Ovary (tissue), 3 donors: ENCODE data around the gene GEMIN5.
A peak's percentile ranks its signal among the peaks of the same experiment; 100 is the strongest.

ENCODE experiments used
- EP300 ChIP-seq: sonication (generic); formaldehyde crosslinking; IDR thresholded peaks from one replicate; pipeline ENCODE4 v1.6.1; 2017; ENCODE audit warnings: antibody characterized with exemption
- POLR2A ChIP-seq: fragments of 450-650 bp; IDR thresholded peaks from one replicate; pipeline ENCODE4 v1.6.1; 2017; ENCODE audit warnings: antibody characterized with exemption, mild to moderate bottlenecking, moderate library complexity
- TF ChIP-seq, protein P1 (sequence below), 3 donors: fragments of 450-650 bp in 2 of 3; fragments of 200-600 bp in 1 of 3; IDR thresholded peaks; one replicate each; pipeline versions ENCODE4 v1.5.1 to v1.8.0; 2016 to 2022; ENCODE audit warnings: antibody characterized with exemption in 3 of 3, mild to moderate bottlenecking in 1 of 3
- donor health status: DM: no; HTN: no; CAD: no.

DNA sequence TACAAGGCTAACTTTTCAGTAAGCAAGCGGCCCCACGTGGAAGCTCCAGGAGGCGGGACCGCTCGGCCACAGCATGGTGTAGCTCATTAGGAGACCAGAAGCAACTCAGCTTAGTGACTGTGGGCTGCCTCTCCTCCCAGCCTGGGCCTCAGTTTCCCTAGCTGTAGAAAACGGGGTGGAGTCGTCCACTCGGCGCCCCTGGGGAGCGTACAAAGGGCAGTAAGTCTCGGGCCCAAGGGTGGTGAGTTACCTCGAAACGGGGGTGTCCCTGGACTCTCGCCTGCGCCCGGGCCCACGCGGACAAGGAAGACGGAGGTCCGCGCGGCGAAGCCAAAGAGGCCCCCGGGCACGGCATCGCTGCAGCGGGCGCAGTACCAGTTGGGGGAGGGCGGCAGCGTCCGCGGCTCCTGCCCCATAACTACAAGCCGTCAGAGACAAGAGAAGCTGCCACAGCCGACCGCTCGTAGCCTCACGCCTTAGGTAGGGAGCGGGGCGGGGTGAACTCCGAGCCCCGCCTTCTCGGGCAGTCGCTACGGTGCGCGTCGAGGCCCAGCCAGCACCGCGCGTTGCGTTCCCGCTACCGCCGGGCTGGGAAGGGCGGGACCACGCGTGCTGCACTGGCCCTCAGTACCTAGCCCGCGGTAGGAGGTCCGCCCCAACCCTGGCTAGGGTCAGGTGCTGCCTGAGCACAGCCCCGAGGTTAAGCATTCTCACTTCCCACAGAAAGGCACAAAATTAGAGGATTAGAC is at the start of gene GEMIN5:
- TF ChIP-seq EP300 (peak; percentile 28), POLR2A (peak; percentile 36)
- TF ChIP-seq, protein P1, sequence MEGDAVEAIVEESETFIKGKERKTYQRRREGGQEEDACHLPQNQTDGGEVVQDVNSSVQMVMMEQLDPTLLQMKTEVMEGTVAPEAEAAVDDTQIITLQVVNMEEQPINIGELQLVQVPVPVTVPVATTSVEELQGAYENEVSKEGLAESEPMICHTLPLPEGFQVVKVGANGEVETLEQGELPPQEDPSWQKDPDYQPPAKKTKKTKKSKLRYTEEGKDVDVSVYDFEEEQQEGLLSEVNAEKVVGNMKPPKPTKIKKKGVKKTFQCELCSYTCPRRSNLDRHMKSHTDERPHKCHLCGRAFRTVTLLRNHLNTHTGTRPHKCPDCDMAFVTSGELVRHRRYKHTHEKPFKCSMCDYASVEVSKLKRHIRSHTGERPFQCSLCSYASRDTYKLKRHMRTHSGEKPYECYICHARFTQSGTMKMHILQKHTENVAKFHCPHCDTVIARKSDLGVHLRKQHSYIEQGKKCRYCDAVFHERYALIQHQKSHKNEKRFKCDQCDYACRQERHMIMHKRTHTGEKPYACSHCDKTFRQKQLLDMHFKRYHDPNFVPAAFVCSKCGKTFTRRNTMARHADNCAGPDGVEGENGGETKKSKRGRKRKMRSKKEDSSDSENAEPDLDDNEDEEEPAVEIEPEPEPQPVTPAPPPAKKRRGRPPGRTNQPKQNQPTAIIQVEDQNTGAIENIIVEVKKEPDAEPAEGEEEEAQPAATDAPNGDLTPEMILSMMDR (IDR thresholded peaks at IDR 0.05): no peak
